Activated T-helper 17 cell treated with anti-CD3 and anti-CD28 coated beads, Interleukin-2, amount 50 U/mL, for 72 hours (primary cell): ENCODE data around the gene PLEKHG4B. TPM values are rescaled to one million over a fixed set of nuclear protein-coding genes. Genes with fewer than 3 reads are reported as not detected.

Experiments
- ATAC-seq: fragments of 150-1000 bp; cut with Tn5 transposase; replicated peaks from 2 replicates; pipeline ENCODE4 v1.10.0; 2021; ENCODE audit warnings: mild to moderate bottlenecking, moderate library complexity
- H3K27ac Mint-ChIP-seq: one replicate; pipeline ENCODE4 v1.8.0; 2022; ENCODE audit warnings: mixed read lengths
- H3K27me3 Mint-ChIP-seq: one replicate; pipeline ENCODE4 v1.8.0; 2022; ENCODE audit warnings: mixed read lengths
- H3K36me3 Mint-ChIP-seq: one replicate; pipeline ENCODE4 v1.8.0; 2022; ENCODE audit warnings: low read depth, mild to moderate bottlenecking, mixed read lengths
- H3K4me1 Mint-ChIP-seq: one replicate; pipeline ENCODE4 v1.8.0; 2022; ENCODE audit warnings: mixed read lengths
- H3K4me3 Mint-ChIP-seq: one replicate; pipeline ENCODE4 v1.8.0; 2022; ENCODE audit warnings: mild to moderate bottlenecking, mixed read lengths
- H3K9me3 Mint-ChIP-seq: one replicate; pipeline ENCODE4 v1.8.0; 2022; ENCODE audit warnings: mixed read lengths
- total RNA-seq, 2 donors: library from RNA; stranded (reverse); gene quantifications; one replicate each; pipeline ENCODE4 v1.2.3, GENCODE V29; 2022

The PLEKHG4B gene
- total RNA-seq, 2 donors from 2014 or later, result 0.11 TPM; not detected in 1

DNA sequence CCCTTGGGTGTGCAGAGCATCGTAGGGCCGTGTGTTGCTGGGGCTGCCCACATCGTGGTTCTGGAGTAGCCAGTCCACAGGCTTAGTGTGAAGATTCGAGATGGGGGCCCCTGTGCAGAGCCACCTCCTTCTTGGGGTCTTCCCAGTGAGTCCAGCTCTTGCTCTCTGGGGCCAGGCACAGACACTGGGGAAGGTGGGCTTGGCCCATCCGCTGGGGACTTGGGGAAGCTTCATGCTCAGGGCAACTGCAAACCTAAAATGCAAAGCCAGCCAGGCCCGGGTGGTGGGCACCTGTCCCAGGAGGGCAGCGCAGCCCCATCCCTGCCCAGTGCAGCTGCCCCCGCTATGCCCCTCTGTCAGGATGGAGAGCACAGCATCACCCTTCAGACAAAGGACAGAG is 53.0 kb downstream of the PLEKHG4B start:
- H3K27ac Mint-ChIP-seq, result no peak overlapping the region
- peaks cover 22% of the 10 kb centered on the region for H3K27me3 Mint-ChIP-seq
- ATAC-seq, result no peak
- H3K36me3 Mint-ChIP-seq, result no peaks in the 10 kb centered on the region
- peaks cover 11% of the 10 kb centered on the region for H3K9me3 Mint-ChIP-seq
- H3K4me1 Mint-ChIP-seq, result no peaks in the 10 kb centered on the region
- no peak overlapping the region for H3K4me3 Mint-ChIP-seq

GRCh38 chr5:145585-146323 is 53.8 kb downstream of the PLEKHG4B start:
- Mint-ChIP-seq H3K27ac (no peak overlapping the region), H3K9me3 (peaks cover 11% of the 10 kb centered on the region), H3K36me3 (no peaks in the 10 kb centered on the region), H3K4me1 (no peaks in the 10 kb centered on the region), H3K27me3 (peaks cover 22% of the 10 kb centered on the region), H3K4me3 (no peak overlapping the region)
- ATAC-seq, result no peak

DNA sequence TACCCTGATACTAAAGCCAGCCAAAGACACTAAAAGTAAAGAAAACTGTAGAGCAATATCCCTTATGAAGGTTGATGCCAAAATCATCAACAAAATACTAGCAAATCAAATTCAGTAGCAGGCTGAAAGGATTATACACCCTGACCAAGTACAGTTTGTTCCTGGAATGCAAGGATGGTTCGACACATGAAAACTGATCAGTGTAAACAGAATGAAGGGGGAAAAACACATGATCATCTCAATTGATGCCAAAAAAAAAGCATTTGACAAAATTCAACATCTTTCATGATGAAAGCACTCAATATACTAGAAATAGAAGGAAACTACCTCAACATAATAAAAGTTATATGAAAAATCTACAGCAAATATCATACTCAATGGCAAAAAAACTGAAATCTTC is 55.8 kb downstream of the PLEKHG4B start:
- Mint-ChIP-seq H3K4me3 (no peak overlapping the region), H3K27me3 (peaks cover 16% of the 10 kb centered on the region), H3K36me3 (no peaks in the 10 kb centered on the region), H3K27ac (no peak overlapping the region), H3K9me3 (peaks cover 11% of the 10 kb centered on the region), H3K4me1 (no peaks in the 10 kb centered on the region)
- no peak for ATAC-seq

DNA sequence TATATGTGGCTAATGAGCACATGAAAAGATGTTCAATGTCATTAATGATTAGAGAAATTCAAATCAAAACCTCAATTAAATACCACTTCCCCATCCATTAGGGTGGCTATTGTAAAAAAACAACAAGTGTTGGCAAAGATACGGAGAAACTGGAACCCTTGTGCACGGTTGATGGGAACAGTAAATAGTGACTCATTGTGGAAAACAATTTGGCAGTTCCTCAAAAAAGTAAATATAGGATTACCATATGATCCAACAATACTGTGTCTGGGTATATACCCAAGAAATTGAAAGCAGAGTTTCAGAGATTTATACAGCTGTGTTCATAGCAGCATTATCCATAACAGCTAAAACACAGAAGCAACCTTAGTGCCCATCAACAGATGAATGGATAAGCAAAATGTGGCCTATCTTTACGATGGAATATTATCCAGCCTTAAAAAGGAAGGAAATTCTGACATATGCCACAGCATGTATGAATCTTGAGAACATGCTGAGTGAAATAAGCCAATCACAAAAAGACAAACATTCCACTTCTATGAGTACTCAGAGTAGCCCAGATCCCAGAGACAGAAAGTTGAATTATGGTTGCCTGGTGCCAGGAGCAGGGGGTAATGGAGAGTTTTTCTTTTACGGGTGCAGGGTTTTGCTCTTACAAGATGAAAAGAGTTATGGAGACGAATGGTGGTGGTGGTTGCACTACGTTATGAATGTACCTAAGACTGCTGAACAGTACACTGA is 57.9 kb downstream of the PLEKHG4B start:
- Mint-ChIP-seq H3K9me3 (peaks cover 11% of the 10 kb centered on the region), H3K4me1 (no peaks in the 10 kb centered on the region), H3K4me3 (no peak overlapping the region), H3K27ac (no peak overlapping the region), H3K36me3 (no peaks in the 10 kb centered on the region), H3K27me3 (peaks cover 9% of the 10 kb centered on the region)
- no peak for ATAC-seq

DNA sequence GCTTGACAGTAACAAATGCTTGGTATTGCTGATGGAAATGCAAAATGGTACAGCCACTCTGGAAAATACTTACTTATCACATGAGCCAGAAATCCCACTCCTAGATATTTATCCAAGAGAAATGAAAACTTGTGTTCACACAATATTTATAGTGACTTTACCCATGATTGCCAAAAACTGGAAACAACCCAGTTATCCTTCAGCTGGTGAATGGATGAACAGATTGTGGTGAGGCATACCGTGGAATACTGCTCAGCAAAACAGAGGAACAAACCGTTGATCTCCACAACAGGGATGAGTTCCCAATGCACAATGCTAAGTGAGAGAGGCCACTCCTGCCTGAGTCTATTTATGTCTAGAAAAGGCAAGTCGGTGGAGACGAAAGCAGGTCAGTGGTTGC is 58.8 kb downstream of the PLEKHG4B start:
- Mint-ChIP-seq H3K36me3 (no peaks in the 10 kb centered on the region), H3K27me3 (peaks cover 9% of the 10 kb centered on the region), H3K4me3 (no peak overlapping the region), H3K4me1 (no peaks in the 10 kb centered on the region), H3K9me3 (peaks cover 11% of the 10 kb centered on the region), H3K27ac (no peak overlapping the region)
- ATAC-seq, result no peak

DNA sequence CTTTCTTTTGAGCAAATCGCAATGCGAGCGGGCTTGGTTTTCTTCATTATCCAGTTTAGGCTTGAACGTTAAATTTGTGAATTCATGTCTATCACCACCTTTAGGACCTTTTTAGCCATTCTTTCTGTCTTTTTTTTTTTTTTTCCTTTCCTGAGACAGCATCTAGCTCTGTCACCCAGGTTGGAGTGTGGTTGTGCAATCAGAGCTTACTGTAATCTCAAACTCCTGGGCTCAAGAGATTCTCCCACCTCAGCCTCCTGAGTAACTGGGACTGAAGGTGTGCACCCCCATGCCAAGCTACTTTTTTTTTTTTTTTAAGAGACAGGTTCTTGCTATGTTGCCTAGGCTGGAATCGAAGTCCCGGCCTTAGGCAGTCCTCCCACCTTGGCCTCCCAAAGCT is 60.1 kb downstream of the PLEKHG4B start:
- peaks cover 9% of the 10 kb centered on the region for H3K9me3 Mint-ChIP-seq
- H3K4me3 Mint-ChIP-seq, result no peak overlapping the region
- no peaks in the 10 kb centered on the region for H3K4me1 Mint-ChIP-seq
- no peaks in the 10 kb centered on the region for H3K36me3 Mint-ChIP-seq
- peaks cover 6% of the 10 kb centered on the region for H3K27me3 Mint-ChIP-seq
- H3K27ac Mint-ChIP-seq, result no peak overlapping the region
- no peak for ATAC-seq

DNA sequence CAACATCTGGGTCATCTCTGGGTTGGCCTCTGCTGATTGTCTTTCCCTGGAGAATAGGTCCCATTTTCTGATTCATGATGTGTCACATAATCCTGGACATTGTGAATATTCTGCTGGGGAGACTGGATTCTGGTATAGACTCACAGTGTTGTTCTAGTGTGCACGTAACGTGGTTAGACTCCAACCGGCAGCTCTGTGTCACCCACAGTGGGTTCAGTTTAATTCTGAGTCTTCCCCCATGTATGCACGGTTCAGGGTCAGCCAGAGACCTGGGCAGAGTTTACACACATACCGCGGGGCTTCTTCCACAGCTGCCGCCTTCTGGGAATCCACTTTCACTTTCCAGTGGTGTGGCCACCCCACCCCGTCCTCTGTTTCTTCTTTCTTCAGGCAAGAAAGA is 61.3 kb downstream of the PLEKHG4B start:
- no peak overlapping the region for H3K27ac Mint-ChIP-seq
- peaks cover 2% of the 10 kb centered on the region for H3K27me3 Mint-ChIP-seq
- no peaks in the 10 kb centered on the region for H3K36me3 Mint-ChIP-seq
- H3K4me1 Mint-ChIP-seq, result no peaks in the 10 kb centered on the region
- no peak for ATAC-seq
- H3K9me3 Mint-ChIP-seq, result no peaks in the 10 kb centered on the region
- H3K4me3 Mint-ChIP-seq, result no peak overlapping the region

DNA sequence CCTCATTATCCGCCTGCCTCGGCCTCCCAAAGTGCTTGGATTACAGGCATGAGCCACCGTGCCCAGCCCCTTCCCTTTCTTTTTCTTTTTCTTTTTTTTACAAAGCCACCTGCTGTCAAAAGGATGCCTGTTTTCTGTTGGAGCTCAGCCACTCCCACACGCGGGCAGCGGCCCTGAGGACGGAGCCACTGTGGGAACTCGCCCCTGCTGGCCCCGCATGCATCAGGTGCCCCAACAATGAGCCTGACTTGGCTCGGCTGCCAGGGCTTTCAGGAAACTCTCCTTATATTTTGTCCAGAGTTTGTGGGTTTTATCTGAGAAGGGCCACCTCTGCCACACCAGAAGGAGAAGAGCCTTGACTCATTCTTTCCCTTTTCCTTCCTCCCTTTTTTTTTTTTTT is 62.3 kb downstream of the PLEKHG4B start:
- Mint-ChIP-seq H3K9me3 (no peaks in the 10 kb centered on the region), H3K4me3 (no peak overlapping the region), H3K27me3 (peaks cover 5% of the 10 kb centered on the region), H3K27ac (no peak overlapping the region), H3K36me3 (no peaks in the 10 kb centered on the region), H3K4me1 (no peaks in the 10 kb centered on the region)
- ATAC-seq, result no peak

DNA sequence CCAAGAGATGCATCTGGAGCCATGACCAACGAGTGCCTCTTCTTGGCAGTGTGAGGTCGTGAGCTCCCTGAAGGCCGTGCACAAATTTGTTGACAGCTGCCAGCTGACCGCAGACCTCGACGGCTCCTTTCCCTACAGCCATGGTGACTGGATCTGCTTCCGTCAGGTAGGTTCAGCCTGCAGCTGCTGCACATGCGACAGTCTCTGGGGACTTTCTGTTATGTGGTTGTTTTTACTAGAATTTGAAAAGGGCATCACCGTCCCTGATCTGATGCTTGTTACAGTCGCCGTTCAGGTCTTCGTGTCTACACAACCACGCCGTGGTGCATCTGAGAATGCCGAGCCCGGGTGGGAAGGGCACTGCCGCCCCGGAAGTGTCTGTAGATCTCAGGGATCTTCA is 62.9 kb downstream of the PLEKHG4B start:
- no peaks in the 10 kb centered on the region for H3K4me1 Mint-ChIP-seq
- H3K36me3 Mint-ChIP-seq, result no peaks in the 10 kb centered on the region
- no peak overlapping the region for H3K4me3 Mint-ChIP-seq
- no peak overlapping the region for H3K27ac Mint-ChIP-seq
- ATAC-seq, result no peak
- H3K27me3 Mint-ChIP-seq, result peaks cover 11% of the 10 kb centered on the region
- H3K9me3 Mint-ChIP-seq, result no peaks in the 10 kb centered on the region

DNA sequence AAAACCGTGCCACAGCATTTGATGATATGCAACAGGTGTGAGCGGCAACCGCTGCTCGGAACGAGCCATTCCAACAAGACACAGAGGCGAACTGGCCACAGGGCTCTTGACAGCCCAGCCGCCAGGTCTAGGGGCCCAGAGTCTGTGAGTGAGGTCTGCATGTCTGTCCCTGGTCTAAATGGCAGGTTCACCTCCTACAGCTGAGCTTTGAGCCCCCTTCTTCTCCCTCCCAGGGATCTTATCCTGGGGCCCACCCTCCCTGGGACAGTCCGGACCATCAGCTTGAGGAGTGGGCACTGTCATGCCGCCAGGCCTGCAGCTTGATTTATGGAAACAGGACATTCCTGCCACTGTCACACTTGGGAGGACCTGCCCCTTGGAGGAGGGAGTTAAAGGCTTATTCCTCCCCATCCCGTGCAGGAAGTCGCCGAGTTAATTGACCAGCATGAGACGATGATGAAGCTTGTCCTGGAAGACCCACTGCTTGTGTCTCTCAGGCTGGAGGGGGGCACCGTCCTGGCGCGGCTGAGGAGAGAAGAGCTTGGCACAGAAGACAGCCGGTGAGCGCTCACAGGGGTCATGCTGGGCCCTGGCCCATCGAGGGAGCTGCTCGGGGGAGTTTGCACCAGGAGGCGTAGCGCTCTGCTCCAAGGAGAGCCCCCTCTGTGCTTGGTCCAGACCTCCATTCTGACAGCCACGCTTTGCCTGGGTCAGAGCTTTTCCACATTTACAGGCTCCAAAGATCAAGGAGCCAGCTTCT is 63.9 kb downstream of the PLEKHG4B start:
- Mint-ChIP-seq H3K4me1 (no peaks in the 10 kb centered on the region), H3K9me3 (no peaks in the 10 kb centered on the region), H3K27me3 (peaks cover 19% of the 10 kb centered on the region), H3K27ac (no peak overlapping the region), H3K36me3 (no peaks in the 10 kb centered on the region), H3K4me3 (no peak overlapping the region)
- ATAC-seq, result no peak

GRCh38 chr5:156411-157072 is 64.6 kb downstream of the PLEKHG4B start:
- H3K36me3 Mint-ChIP-seq, result no peaks in the 10 kb centered on the region
- no peak overlapping the region for H3K27ac Mint-ChIP-seq
- no peak for ATAC-seq
- no peaks in the 10 kb centered on the region for H3K4me1 Mint-ChIP-seq
- no peaks in the 10 kb centered on the region for H3K9me3 Mint-ChIP-seq
- H3K27me3 Mint-ChIP-seq, result peaks cover 22% of the 10 kb centered on the region
- H3K4me3 Mint-ChIP-seq, result no peak overlapping the region

DNA sequence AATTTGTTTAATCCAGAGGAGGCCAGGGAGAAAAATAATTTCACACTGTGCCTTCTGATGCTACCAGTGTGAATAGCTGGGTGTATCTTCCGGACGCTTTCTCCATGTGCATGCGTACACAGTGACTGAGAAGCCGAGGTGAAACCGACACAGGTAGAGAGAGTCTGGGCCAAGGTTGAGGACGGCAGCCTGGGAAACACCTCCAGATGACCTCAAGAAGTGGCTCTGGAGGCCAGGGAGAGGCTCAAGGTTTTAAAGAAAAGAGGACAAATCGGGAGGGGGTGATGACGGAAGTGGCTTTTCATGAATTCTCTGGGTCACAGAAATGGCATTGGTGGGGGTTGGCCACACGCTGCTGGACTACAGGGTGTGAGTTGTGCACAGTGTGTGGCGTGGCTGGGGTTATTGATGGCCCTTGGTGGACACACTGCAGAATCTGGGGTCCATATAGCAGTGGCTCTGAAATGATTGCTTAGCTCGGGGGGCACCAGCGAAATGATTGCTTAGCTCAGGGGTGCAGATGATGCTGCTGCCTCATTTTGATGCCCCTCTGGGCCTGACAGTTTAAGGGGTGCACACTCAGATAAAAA is 65.3 kb downstream of the PLEKHG4B start:
- Mint-ChIP-seq H3K9me3 (no peaks in the 10 kb centered on the region), H3K27ac (no peak overlapping the region), H3K4me1 (no peaks in the 10 kb centered on the region), H3K4me3 (no peak overlapping the region), H3K36me3 (no peaks in the 10 kb centered on the region), H3K27me3 (peaks cover 23% of the 10 kb centered on the region)
- no peak for ATAC-seq

DNA sequence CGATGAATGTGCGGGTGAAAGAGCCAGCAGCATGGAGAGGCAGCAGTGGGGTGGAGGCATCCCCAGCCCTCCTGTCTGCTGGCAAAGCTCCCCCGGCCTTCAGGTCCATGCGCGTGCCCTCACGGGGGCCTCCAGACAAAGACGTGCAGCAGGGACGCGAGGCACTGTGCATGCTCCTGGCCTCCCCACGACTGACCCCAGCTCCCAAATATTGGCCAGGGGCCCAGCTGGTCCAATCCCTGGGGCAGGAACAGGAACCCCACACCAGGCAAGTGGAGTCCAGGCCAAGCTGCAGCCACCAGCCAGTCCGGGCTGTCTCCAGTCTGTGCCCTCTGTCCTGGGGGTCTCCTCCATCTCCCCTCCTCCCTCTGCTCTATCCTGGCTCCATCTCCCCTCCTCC is 65.8 kb downstream of the PLEKHG4B start:
- Mint-ChIP-seq H3K9me3 (no peaks in the 10 kb centered on the region), H3K4me1 (no peaks in the 10 kb centered on the region), H3K27ac (no peak overlapping the region), H3K4me3 (no peak overlapping the region), H3K36me3 (no peaks in the 10 kb centered on the region), H3K27me3 (peaks cover 23% of the 10 kb centered on the region)
- no peak for ATAC-seq

DNA sequence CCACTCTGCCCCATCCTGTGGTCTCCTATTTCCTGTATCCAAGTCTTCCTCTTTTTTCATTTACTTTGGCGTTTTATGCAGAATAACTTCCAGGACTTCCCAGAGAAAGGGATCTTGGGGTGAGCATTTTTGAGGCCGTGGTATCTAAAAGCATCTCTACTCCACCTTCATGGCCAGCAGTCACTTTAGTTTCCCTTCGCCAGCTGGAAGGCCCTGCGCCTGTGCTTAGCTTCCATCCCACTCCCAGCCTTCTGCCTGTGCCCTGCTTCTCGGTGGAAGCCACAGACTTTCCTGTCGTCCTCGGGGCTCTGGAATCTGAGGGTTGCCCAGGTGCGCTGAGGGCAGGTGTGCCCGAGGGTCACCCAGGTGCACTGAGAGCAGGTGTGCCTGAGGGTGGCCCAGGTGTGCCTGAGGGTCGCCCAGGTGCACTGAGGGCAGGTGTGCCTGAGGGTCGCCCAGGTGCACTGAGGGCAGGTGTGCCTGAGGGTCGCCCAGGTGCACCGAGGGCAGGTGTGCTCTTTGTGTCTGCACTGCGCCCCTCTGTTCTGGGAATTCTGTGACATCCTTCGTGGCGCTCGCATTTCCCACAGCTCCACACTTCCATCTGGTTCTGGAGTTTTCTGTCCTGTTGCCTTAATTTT is 67.0 kb downstream of the PLEKHG4B start:
- no peak for ATAC-seq
- peaks cover 23% of the 10 kb centered on the region for H3K27me3 Mint-ChIP-seq
- no peak overlapping the region for H3K27ac Mint-ChIP-seq
- no peak overlapping the region for H3K4me3 Mint-ChIP-seq
- H3K4me1 Mint-ChIP-seq, result no peaks in the 10 kb centered on the region
- no peaks in the 10 kb centered on the region for H3K9me3 Mint-ChIP-seq
- no peaks in the 10 kb centered on the region for H3K36me3 Mint-ChIP-seq
